GM12892 (cell line): Measurements from ENCODE around the gene MAFG.

ENCODE experiments used
- POLR2A ChIP-seq: IDR thresholded peaks from 2 replicates; pipeline ENCODE4 v1.6.1; 2011; ENCODE audit warnings: low read depth, low read length, control low read depth
- POLR2AphosphoS5 ChIP-seq: IDR thresholded peaks from 2 replicates; pipeline ENCODE4 v1.6.1; 2011; ENCODE audit warnings: low read depth, low read length, control low read depth
- TAF1 ChIP-seq: IDR thresholded peaks from 2 replicates; pipeline ENCODE4 v1.6.1; 2011; ENCODE audit warnings: low read depth, mild to moderate bottlenecking, control low read depth, low read length, borderline replicate concordance

GRCh38 chr17:81929253-81930141 is 2.0 kb upstream of the MAFG start:
- TF ChIP-seq POLR2A (no peak), POLR2AphosphoS5 (no peak), TAF1 (no peak)
